Measurements from ENCODE around the gene PPP1R3G.

Gene PPP1R3G

GRCh38 chr6:5122504-5123112 is 37.5 kb downstream of the PPP1R3G start:
- no peak for TF ChIP-seq CTCF (IDR thresholded peaks at IDR 0.05; ENCODE audit: low read depth, low read length, missing control alignments)
- in situ Hi-C loops (cut with HindIII; ENCODE audit: low sequenced_read_pairs), result no loop called here
- no peak for DNase-seq (ENCODE audit: low read depth)

GRCh38 chr6:5123296-5124143 is 38.4 kb downstream of the PPP1R3G start:
- H3K4me3 ChIP-seq (ENCODE audit: low read depth, low read length), result no peak overlapping the region
- TF ChIP-seq CTCF (IDR thresholded peaks at IDR 0.05; ENCODE audit: low read depth, low read length, missing control alignments), result no peak
- in situ Hi-C loops (cut with HindIII; ENCODE audit: low sequenced_read_pairs), result no loop called here
- DNase-seq (ENCODE audit: low read depth), result no peak

More at GRCh38 chr6:5122504-5123112, 37.5 kb downstream of the PPP1R3G start:
- H3K4me3 ChIP-seq (ENCODE audit: low read depth, low read length), result no peak overlapping the region

GRCh38 chr6:5124526-5124925 is 39.4 kb downstream of the PPP1R3G start:
- no peak for DNase-seq (ENCODE audit: low read depth)
- in situ Hi-C loops (cut with HindIII; ENCODE audit: low sequenced_read_pairs), result no loop called here
- TF ChIP-seq CTCF (IDR thresholded peaks at IDR 0.05; ENCODE audit: low read depth, low read length, missing control alignments), result no peak
- no peak overlapping the region for H3K4me3 ChIP-seq (ENCODE audit: low read depth, low read length)

GRCh38 chr6:5125152-5126006 is 40.2 kb downstream of the PPP1R3G start:
- in situ Hi-C loops (cut with HindIII; ENCODE audit: low sequenced_read_pairs), result loop anchor here (25.0 kb wide), 1 partner anchor 262 kb away; no protein-coding TSS in a partner anchor
- no peak for DNase-seq (ENCODE audit: low read depth)
- no peak overlapping the region for H3K4me3 ChIP-seq (ENCODE audit: low read depth, low read length)
- no peak for TF ChIP-seq CTCF (IDR thresholded peaks at IDR 0.05; ENCODE audit: low read depth, low read length, missing control alignments)

GRCh38 chr6:5126214-5126613 is 41.1 kb downstream of the PPP1R3G start:
- in situ Hi-C loops (cut with HindIII; ENCODE audit: low sequenced_read_pairs), result loop anchor here (25.0 kb wide), 1 partner anchor 261 kb away; no protein-coding TSS in a partner anchor
- peak; percentile 22 for DNase-seq (ENCODE audit: low read depth)
- no peak for TF ChIP-seq CTCF (IDR thresholded peaks at IDR 0.05; ENCODE audit: low read depth, low read length, missing control alignments)
- H3K4me3 ChIP-seq (ENCODE audit: low read depth, low read length), result no peak overlapping the region

- TF ChIP-seq CTCF (IDR thresholded peaks at IDR 0.05; ENCODE audit: low read depth, low read length, missing control alignments), result no peak
- in situ Hi-C loops (cut with HindIII; ENCODE audit: low sequenced_read_pairs), result loop anchor here (25.0 kb wide), 1 partner anchor 260 kb away; no protein-coding TSS in a partner anchor
Measured at GRCh38 chr6:5127106-5127687, 42.1 kb downstream of the PPP1R3G start.

More at GRCh38 chr6:5127106-5127687, 42.1 kb downstream of the PPP1R3G start:
- DNase-seq (ENCODE audit: low read depth), result no peak
- H3K4me3 ChIP-seq (ENCODE audit: low read depth, low read length), result no peak overlapping the region
